NB4 (cell line): ENCODE data around the gene TNNT3.

Experiments
- CTCF ChIP-seq: IDR thresholded peaks from one replicate; pipeline ENCODE4 v1.5.1; 2012; ENCODE audit warnings: low read depth, low read length
- MYC ChIP-seq: IDR thresholded peaks from 2 replicates; pipeline ENCODE4 v1.6.1; 2011; ENCODE audit warnings: low read depth, low read length
- POLR2A ChIP-seq: IDR thresholded peaks from 2 replicates; pipeline ENCODE4 v1.6.1; 2011; ENCODE audit warnings: mild to moderate bottlenecking; ENCODE audit not compliant: insufficient read length; ENCODE audit errors: extremely low read depth

DNA sequence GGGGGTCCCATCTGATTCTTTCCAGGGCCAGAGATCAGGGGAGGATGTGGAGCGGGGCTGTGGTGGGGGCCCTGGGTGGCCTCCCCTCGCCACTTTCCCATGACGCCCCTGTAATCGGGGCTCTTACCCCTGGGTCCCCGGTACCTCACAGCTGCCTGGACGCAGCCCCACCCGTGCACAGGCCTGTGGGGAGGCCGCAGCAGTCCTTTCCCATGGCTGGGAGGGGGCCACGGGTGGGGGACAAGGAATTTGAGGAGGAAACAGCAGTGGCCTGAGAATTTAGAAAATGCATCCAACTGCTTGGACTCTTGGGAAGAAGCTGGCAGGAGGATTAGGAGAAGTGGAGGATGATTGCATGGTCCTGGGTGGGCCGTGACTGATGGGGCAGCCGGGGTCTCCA is 60.1 kb downstream of the TNNT3 start:
- no peak for TF ChIP-seq MYC
- TF ChIP-seq POLR2A = no peak
- no peak for TF ChIP-seq CTCF
